SK-N-MC (cell line): ENCODE data around the gene ARHGAP24.

ENCODE experiments used
- EZH2 ChIP-seq: fragments of 200-600 bp; sonication (generic); IDR thresholded peaks from one replicate; pipeline ENCODE4 v1.6.1; 2017; ENCODE audit warnings: antibody characterized with exemption
- FOXP2 ChIP-seq: optimal IDR thresholded peaks from 2 replicates; pipeline ENCODE3; 2011; ENCODE audit warnings: mild to moderate bottlenecking, moderate library complexity; ENCODE audit not compliant: insufficient read depth; ENCODE audit errors: extremely low read length, control extremely low read depth
- POLR2AphosphoS5 ChIP-seq: IDR thresholded peaks from 2 replicates; pipeline ENCODE4 v1.6.1; 2012; ENCODE audit warnings: mild to moderate bottlenecking, low read depth, low read length, borderline replicate concordance

DNA sequence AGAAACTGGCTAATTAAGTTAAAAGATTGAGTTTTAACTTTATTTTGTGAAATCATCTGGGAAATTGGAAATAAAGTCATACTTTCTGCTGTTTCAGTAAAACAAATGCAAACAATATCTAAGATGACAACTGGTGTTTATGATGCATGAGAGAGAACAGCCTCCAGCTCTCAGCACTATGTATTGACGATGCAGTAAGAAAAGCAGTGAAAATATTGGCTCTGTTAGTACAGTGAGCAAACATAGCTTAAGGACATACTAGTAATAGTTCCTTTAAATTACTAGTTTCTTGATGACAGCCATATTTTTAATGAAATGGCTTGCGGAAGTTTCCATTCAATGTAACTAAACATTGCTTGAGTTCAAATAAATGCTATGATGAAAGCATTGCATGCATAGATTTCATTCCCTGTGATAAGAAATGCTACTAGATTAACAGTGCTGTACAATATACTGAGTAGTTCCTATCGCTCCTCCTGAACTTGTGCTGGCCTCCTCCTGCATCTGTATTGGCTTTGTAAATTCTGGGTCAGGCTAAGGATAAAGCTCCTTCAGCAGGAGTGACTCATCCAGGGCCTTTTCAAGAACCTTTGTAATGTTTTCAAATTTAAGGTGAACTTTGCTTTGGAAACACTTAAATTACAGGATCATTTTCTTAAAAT lies 11.6 kb downstream of the ARHGAP24 start:
- TF ChIP-seq POLR2AphosphoS5, result no peak
- TF ChIP-seq EZH2, result no peak
- TF ChIP-seq FOXP2, result no peak
